ENCODE measurements around the gene CUX1.
"Not testable (repeated sequence)": the region's sequence is repeated elsewhere in the genome, so short reads cannot be mapped to it uniquely, and the experiment has no call there.

The CUX1 gene

DNA sequence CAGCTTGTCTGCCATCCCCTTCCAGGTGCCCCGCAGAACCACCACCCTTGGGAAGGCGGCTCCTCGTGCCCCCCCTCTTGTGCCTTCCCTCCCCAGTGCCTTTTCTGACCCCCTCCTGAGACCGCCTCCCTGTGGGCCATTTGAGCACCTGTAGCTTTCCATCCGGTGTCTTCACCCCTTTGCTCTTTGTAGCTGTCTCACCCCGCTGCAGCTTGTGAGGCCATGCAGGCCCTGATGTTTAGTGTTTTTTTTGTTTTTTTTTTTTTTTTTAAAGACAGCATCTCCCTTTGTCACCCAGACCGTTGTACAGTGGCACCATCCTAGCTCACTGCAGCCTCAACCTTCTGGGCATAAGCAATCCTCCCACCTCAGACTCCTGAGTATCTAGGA is 52.5 kb downstream of the CUX1 start:
- DNase-seq (ENCODE audit: low read depth), result no peak

DNA sequence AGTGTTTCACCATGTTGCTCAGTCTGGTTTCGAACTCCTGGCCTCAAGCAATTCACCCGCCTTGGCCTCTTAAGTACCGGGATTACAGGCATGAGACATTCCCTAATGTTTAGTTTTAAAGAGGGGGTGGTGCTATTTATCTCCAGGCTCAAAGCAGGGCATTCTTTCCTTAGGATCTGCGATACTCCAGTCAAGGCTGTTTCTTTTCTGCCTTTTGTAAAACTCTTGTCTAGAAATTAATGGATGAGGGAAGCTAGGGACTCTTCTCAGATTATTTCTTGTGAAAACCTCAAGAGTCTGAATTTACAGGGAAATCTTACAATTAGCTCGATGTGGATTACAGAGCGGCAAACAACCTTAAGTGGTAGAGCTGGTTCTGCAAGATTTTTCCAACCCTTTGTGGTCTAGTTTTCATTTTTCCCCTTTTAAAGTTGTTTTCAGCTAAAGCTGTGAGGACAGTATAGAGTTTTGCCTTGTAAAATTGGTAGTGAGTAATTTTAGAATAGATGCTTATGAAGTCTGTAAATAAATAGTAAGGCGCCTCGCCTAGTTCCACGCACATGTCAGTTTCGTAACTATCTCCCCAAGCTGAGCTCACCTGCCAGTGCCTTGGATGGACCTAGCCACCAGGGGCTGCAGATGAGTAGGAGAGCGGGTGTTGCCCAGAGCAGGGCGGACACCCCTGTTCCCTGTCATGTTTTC is 53.1 kb downstream of the CUX1 start:
- DNase-seq (ENCODE audit: low read depth), result no peak

DNA sequence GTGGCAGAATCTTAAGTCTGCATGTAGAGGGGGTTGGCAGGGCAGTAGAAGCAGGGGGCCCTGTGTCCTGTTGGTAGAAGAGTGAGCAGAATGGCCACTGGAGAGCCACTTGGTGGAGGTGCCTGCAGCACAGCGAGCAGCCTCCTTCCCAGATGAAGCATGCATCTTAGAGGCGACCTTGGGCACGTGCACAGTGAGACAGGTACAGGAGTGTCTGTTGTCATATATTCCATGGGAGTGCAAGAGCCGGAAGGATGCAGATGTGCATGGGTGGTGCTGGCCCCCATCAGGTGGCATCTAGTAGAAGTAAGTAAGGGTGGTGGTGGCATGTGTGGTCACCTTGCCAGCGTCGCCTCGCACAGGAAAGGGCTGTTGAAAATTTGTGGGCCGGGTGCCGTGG is 53.9 kb downstream of the CUX1 start:
- no peak for DNase-seq (ENCODE audit: low read depth)

DNA sequence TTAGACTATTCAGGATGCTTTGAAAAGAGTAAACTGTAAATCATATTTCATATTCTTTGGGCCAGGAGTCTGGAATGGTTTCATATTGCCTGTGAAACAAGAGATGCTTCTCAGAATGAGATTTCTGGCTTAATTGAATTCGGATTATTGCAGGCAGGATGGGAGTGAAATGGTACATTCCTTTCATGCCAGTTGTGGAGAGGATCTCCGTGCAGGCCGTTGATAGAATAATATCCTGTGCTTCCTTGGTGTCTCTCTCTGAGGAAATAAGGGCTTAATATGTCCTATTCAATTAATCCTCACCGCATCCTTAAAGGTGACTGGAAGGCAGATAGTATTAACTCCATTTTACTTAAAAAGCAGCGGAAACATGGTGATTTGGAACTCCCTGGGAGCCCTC is 56.6 kb downstream of the CUX1 start:
- no peak for DNase-seq (ENCODE audit: low read depth)

DNA sequence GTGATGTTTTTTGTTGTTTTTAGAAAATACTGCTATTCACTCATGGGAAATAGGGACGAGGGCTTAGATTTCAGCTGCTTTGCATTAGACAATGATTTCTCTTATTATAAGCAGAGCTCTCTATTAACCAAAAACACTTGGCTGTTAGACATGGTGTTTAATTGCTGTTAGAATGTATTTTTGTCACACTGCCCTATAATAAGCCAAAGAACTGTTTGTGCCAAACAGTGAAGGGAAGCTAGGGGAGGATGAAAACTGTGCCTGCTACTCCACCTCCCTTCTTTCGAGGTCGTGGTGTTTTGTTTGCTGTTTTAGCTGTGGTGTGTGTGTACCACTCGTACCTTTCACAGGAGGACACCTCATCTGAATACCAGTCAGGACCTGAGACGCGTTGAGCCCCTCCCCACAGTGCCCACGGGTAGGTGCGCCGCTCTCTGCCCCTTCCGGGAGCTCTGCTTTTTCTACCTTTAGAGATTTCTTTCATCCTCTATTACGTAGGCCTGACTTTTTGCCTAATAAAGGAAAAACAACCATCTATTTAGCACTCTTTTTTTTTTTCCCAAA is 57.9 kb downstream of the CUX1 start:
- DNase-seq (ENCODE audit: low read depth), result no peak

DNA sequence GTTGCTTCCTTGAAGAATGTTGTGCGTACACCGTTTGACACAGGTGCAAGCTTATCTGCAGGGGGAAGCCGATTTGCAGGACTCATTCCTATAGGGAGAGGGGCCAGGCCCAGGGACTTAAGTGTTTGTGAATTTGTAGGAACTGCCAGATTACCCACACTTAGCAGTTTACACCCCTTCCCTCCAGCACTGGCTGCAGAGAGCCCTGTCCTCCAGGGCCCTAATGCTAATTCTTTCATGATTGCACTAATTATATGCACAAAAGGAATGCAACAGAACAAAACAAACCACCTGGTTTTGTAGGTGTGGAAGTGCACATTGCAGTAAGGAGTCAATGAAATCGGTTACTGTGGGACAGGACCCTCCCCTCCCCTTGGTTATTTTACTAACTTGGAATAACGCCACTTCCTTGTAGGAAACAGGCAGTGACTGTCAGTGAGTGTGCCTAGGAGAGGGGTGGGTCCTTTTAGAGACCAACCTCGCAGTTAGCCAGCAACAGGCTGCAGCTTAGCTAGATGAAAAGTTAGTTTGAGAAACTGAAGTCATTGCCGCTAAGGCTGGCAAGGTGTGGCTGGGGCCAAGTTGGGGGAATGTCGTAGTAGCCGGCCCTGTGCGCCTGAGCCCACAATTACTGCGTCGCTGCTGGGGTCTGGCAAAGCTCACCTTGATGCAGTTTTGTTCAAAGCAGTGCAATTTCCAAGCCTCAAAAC is 60.6 kb downstream of the CUX1 start:
- no peak for DNase-seq (ENCODE audit: low read depth)

DNA sequence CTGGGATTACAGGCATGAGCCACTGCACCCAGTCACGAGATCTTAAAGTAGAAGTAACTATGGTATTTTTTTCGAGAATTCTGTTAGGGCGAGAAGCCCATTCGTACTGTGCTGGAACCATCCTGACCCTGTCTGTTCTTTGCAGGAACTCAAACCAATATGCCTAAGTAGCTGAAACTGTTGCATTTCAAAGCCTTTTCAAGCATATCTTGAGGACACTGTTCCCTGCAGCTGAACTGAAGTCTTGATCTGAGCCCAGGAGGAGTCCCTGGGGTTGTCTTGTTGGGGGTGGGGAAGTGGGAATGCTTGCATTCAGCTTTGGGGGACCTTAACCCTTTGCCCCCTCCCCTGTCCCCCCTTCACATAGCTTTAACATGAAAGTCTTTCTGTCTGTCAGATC is 61.5 kb downstream of the CUX1 start:
- no peak for DNase-seq (ENCODE audit: low read depth)

DNA sequence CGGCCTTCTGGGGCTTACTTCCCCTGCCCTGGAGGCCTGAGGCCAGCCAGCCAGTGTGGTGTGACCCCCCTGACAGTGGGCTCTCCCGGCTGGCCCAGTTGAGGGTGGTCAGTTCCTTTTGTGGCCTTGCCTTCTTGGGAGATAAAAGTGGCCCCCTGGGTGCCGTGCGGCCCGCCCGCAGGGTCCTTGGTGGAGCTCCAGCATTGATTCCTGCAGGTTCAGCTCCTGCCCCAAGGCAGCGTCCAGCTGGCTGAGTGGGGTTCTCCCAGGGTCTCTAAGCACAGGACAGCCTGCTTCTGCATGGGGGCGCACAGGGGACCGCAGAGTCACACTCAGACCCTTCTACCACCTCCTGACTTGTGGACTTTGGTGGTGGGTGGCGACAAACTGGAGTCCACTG is 62.1 kb downstream of the CUX1 start:
- no peak for DNase-seq (ENCODE audit: low read depth)

DNA sequence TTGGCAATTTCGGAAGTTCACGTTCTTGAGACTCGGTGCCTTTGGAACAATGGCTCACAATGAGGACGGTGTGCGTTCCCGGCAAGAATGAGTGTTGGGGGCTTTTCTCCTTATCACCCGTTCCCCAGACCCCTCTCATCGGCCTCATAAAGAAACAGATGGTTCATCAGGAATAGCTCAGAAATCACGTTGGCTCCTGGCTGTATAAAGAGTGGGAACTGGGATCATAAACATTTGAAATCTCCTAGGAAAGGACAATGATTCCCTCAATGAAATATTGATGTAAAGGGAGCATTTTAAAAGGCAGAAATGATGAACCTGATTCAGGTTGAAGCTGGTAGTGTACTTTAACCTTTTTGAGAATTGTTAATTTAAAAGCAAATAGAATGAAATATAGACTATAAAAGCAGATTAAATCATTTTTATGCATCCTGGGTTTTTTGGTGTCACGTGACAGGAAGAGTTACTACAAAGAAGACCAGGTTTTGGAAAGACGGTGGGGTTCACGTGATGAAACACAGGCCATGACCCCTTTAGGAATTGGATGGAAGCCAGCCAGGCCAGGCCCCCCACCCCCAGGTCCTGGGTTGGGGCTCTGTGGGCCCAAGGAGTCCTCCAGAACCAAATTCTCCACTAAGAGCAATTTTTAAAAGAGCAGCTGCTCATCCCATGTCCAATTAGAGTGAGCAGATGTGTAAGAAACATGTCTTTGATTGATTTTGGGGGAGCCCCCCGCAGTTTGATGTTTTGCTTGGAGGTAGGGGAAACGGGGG is 63.0 kb downstream of the CUX1 start:
- no peak for DNase-seq (ENCODE audit: low read depth)

DNA sequence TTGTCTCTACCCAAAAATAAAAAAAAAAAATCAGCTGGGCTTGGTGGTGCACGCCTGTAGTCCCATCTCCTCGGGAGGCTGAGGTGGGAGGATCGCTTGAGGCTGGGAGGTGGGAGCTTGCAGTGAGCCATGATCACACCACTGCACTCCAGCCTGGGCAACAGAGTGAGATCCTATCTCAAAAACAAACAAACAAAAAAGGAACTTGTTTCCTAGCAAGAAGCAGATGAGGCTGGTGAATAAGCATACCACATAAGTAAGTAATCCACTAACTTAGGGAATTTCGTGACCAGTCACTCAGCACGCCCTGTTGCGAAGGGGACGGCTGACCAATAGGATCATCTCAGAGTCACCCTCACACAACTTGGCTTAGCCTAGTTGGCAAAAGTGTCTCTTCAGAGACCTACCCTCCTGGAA is 64.6 kb downstream of the CUX1 start:
- DNase-seq (ENCODE audit: low read depth), result no peak

DNA sequence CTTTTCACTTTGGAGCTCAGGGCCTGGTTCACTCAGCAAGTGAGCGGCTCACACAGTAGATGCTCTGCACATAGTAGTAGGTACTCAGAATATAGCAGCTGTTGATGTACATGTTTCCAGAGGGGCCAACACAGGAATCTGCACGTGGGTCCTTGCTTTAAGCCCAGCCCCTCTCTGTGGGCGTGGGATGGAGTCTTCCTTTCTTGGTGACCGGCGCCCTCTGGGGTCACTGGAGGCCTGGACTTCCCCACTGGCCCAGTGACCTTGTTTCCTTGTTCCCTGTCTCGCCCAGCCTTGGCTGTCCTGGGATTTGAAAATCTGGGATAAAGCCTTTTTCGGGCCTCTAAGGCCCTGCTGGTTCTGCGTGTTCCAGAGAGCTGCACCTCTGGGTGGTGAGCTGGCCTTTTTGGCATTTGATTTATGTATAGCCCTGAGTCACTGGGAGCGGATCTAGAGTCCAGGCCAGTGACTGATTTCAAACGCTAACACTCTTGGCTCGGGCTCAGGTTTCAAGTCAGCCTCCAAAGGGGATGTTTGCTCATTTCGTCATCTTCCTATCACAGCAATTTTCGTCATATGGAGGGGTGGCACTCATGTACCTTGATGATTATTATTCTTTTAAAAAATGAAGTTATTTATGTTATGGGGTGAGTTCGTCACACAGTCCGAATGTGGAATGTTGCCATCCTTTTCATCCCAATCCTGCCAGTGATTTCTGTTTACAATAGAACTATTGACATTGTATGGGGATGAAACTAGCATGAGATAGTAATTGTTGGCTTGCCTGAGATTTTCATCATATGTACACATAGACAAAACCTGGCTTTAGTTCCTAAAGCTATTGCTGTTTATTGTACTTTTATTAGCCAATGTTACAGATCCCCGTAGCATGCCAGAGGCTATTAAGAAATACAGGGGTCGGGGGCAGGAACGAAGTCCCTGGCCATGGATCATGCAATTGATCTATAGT is 65.5 kb downstream of the CUX1 start:
- DNase-seq (ENCODE audit: low read depth), result no peak

DNA sequence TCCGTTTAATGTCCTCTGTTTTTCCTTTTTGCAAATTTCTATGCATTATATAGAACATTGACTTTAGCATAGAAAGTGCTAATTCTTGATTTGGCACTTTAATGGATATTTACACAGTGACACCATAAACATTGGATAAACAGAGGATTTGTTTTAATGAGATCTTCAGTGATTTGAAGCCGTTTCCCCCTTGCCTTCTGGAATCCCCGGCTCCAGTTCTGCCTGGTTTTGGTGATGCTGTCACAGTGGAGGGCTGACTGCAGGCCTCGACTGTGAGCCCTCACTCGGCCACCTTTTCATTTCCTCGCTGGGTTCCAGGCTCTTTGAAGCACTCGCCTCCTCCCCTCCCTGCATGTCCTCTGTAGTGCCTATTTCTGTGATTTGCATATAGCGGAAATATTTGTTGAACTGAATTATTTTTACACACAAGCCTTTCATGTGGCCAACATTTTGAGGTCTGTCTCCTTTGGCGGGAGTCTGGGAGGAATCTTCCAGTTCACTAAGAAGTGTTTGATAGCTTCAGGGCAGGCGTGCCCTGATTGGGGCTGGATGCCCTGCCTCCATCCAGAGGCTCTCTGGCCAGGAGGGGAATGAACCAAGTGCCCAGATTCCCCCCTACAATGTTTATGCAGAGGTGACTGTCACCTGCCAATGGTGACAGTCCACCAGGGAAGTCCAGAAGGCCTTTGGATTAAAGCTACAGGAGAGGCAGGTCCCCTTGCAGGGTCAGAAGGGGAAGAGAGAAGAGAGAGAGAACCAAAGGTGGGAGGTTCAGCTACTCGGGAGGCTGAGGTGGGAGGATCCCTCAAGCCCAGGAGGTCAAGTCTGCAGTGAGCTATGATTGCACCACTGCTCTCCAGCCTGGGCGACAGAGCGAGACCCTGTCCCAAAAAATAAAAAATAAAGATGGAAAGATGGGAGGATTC is 67.5 kb downstream of the CUX1 start:
- DNase-seq (ENCODE audit: low read depth), result no peak

DNA sequence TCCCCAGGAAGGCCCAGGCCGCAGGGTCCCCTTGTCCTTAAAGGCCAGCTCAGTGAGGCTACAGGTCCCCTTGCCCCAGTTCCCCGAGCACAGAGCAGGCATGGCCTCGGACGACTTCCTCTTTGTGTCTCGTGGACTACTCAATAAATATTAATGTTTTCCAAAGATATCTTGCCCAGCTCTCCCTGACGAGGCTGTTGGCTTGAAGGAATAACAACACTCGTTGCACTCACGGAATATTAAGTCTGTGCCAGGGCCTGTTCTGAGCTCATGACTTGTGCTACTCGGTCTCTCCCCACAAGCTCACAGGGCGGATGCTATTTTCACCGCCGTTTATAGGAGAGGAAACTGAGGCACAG is 68.2 kb downstream of the CUX1 start:
- no peak for DNase-seq (ENCODE audit: low read depth)

DNA sequence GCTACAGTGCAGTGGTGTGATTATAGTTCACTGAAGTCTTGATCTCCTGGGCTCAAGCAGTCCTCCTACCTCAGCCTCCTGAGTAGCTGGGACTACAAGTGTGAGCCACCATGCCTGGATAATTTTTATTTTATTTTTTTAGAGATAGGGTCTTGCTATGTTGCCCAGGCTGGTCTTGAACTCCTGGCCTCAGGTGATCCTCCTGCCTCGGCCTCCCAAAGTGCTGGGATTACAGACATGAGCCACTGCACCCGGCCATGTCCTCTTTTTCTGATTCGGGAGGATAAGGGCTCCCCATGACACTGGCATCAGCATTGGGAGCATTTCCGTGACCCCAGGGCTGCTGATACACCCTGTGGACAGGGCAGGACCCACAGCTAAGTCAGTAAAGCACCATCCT is 69.9 kb downstream of the CUX1 start:
- DNase-seq (ENCODE audit: low read depth), result not testable (repeated sequence)

DNA sequence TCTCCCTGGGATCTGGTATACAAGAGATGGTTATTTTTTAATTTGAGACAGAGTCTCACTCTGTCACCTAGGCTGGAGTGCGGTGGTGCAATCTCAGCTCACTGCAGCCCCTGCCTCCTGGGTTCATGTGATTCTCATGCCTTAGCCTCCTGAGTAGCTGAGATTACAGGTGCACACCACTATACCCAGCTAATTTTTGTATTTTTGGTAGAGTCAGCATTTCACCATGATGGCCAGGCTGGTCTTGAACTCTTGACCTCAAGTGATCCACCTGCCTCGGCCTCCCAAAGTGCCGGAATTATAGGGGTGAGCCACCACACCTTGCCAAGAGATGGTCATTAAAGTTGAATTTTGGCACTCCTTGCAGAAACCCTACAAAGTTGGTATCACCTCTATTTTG is 71.1 kb downstream of the CUX1 start:
- not testable (repeated sequence) for DNase-seq (ENCODE audit: low read depth)

DNA sequence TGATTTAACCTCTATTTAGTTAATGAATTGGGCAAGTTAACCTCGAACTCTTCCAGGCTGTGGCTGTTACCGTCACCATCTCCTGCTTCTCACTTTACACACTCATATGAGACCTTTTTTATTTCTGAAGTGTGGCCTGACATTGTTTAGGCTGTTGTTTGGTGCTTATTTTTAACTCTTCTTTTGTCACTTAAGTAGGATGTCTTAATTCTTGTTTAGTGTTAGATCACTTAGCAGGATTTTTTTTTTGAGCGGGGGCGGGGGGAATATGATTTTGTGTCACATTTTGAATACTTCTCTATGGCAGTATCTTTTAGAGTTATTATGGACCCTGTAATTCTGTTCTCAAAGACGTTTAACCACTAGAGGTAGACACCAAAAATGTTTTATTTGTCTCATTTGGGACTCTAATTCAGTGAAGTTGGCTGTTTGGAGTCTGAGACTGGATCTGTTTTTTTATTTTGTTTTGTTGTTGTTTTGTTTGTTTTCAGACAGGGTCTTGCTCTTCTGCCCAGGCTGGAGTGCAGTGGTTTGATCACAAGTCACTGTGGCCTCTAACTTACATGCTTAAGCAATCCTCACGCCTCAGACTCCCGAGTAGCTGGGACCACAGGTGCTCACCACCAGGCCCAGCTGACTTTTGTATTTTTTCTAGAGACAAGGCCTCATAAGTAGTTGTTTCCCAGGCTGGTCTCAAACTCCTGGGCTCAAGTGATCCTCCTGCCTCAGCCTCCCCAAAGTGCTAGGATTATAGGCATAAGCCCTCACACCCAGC is 73.5 kb downstream of the CUX1 start:
- no peak for DNase-seq (ENCODE audit: low read depth)

DNA sequence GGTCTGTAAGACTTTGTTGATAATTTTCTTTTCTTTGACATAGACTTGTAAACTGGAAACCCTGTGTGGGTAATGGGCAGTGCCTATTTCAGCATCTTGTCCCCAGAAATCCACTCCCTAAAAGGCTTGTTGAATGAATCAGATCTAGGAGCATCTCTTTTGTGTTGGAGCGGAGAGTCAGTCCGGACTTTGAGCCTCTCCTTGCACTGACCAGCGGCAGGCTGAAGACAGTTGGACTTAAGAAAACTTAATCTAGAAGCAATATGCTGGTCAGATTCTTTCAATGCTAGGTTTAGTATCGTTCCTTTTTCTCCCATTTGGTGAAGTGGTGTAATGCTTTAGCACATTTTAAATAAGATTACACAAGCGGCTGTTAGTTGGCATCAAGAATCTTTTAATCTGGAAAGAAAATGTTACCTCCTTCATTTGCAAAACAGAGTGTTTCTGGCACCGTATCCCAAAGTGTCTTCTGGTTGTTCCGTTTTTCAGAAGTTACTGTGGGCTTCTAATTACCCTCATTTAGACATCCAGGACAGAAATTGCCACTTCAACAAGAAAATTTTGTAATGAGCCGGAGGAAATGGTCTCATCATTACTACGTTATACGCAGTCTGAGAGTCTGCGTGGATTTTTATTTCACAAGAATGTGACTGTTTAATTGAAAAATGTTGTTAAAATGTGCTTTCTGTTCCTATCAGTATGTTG is 74.7 kb downstream of the CUX1 start:
- DNase-seq (ENCODE audit: low read depth), result no peak

DNA sequence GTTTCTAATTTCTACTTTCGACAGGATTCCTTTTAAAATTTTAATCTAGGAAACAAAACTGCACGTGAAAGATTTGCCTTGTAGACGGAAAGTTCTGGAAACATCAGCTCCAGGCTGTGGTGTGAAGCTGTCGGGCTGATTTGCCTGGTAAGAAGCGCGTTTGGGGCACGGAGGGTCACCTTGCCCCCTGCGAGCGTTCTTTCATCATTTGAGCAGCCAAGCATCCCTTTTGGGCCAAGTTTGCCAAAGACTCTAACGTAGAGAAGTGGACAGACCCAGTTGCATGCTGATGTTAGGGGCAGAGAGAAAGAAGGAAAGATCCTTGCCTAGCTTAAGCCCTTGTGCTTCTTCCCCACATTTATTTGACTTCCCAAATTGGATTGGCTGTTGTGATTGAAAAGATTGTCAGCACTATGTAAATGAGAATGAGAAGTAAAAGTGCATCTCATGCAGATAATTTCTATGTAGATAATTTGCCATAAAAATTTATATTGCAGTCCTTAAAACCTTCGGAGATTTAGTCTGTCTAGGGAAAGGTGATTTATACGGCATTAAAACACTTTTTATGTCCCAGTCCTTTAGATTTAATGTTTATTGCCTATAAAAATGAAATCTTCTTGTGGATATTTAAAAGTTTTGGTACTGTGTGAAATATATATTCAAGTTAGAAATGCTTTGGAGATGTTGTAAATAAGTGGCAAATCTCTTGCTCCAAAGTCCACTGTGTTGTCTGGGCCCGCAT is 76.1 kb downstream of the CUX1 start:
- DNase-seq (ENCODE audit: low read depth), result no peak
